GM23338 (cell line): ENCODE results near the gene BHLHA15.

Source experiments
- CREB1 ChIP-seq: fragments of 250-450 bp; sonication (Bioruptor Pico); IDR thresholded peaks from 2 replicates; pipeline ENCODE4 v1.5.0; 2020; ENCODE audit warnings: low read depth, mild to moderate bottlenecking, moderate library complexity
- CTCF ChIP-seq, 2 experiments: fragments of 200-600 bp in 1 of 2; sonication (generic) in 1 of 2; conservative IDR thresholded peaks; 2 replicates each; pipeline versions ENCODE4 v1.5.1 to v1.6.1; 2016 to 2017; ENCODE audit warnings: antibody characterized with exemption in 2 of 2, low read depth in 2 of 2, mild to moderate bottlenecking in 2 of 2, moderate library complexity in 1 of 2
- EZH2 ChIP-seq: fragments of 200-600 bp; sonication (generic); IDR thresholded peaks from one replicate; pipeline ENCODE4 v1.8.0; 2017; ENCODE audit warnings: antibody characterized with exemption, mild to moderate bottlenecking, low read depth; ENCODE audit not compliant: unreplicated experiment
- EZH2phosphoT487 ChIP-seq: fragments of 200-600 bp; sonication (generic); IDR thresholded peaks from one replicate; pipeline ENCODE4 v1.8.1; 2018; ENCODE audit warnings: antibody characterized with exemption; ENCODE audit not compliant: unreplicated experiment
- JUNB ChIP-seq: IDR thresholded peaks from one replicate; pipeline ENCODE4 v1.6.1; 2016; ENCODE audit warnings: antibody characterized with exemption; ENCODE audit not compliant: unreplicated experiment
- POLR2AphosphoS5 ChIP-seq: IDR thresholded peaks from 2 replicates; pipeline ENCODE4 v1.6.1; 2016; ENCODE audit warnings: antibody characterized with exemption, low read depth
- TF ChIP-seq, protein P1 (sequence below): IDR thresholded peaks from one replicate; pipeline ENCODE4 v1.6.1; 2018; ENCODE audit warnings: antibody characterized with exemption; ENCODE audit not compliant: unreplicated experiment

DNA sequence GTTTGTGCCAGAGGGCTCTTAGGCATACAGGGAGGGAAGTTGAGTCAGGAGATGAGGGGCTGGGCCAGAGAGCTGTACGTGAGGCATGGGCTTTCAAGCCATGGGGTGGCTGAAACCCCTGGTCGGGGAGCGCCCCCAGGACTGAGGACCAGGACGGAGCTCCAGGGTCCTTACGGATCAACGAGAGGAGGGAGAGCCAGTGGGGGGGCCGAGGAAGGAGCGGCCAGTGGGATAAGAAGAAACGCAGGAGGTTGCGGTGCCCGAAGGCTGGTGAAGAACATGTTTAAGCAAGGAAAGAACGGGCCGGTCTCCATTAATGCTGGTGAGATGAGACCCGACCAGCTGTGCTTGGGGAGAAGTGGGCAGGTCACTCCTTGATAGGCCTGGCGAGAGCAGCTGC, 43.6 kb upstream of the BHLHA15 start:
- TF ChIP-seq CTCF (conservative IDR thresholded peaks at IDR 0.05; ENCODE audit: low read depth in 2 of 2) (no peak), POLR2AphosphoS5 (no peak), EZH2phosphoT487 (no peak), JUNB (no peak), EZH2 (no peak), CREB1 (CRISPR knock-in tag) (no peak)
- TF ChIP-seq, protein P1, sequence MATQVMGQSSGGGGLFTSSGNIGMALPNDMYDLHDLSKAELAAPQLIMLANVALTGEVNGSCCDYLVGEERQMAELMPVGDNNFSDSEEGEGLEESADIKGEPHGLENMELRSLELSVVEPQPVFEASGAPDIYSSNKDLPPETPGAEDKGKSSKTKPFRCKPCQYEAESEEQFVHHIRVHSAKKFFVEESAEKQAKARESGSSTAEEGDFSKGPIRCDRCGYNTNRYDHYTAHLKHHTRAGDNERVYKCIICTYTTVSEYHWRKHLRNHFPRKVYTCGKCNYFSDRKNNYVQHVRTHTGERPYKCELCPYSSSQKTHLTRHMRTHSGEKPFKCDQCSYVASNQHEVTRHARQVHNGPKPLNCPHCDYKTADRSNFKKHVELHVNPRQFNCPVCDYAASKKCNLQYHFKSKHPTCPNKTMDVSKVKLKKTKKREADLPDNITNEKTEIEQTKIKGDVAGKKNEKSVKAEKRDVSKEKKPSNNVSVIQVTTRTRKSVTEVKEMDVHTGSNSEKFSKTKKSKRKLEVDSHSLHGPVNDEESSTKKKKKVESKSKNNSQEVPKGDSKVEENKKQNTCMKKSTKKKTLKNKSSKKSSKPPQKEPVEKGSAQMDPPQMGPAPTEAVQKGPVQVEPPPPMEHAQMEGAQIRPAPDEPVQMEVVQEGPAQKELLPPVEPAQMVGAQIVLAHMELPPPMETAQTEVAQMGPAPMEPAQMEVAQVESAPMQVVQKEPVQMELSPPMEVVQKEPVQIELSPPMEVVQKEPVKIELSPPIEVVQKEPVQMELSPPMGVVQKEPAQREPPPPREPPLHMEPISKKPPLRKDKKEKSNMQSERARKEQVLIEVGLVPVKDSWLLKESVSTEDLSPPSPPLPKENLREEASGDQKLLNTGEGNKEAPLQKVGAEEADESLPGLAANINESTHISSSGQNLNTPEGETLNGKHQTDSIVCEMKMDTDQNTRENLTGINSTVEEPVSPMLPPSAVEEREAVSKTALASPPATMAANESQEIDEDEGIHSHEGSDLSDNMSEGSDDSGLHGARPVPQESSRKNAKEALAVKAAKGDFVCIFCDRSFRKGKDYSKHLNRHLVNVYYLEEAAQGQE, result no peak
